Karpas-422 (cell line): ENCODE data around the gene CBX6. TPM values are rescaled to one million over a fixed set of nuclear protein-coding genes. Genes with fewer than 3 reads are reported as not detected.
"Not testable (repeated sequence)": the region's sequence is repeated elsewhere in the genome, so short reads cannot be mapped to it uniquely, and the experiment has no call there.

ENCODE experiments used
- DNase-seq: peaks from one replicate; pipeline ENCODE4 v3.0.0-alpha.2; 2015
- H2AFZ ChIP-seq: fragments of 200-600 bp; sonication (generic); 2 replicates; pipeline ENCODE4 v1.6.1; 2014; ENCODE audit warnings: antibody characterized with exemption, low read length, mixed read lengths
- H3K27ac ChIP-seq: fragments of 200-600 bp; sonication (generic); 2 replicates; pipeline ENCODE4 v1.5.1; 2014; ENCODE audit warnings: mild to moderate bottlenecking, low read length, moderate library complexity
- H3K27me3 ChIP-seq: fragments of 200-600 bp; sonication (generic); 2 replicates; pipeline ENCODE4 v1.6.1; 2014; ENCODE audit warnings: low read length, mixed read lengths
- H3K36me3 ChIP-seq: fragments of 200-600 bp; sonication (generic); 2 replicates; pipeline ENCODE4 v1.6.1; 2014; ENCODE audit warnings: low read length, mixed read lengths; ENCODE audit not compliant: insufficient read depth
- H3K4me1 ChIP-seq: fragments of 200-600 bp; sonication (generic); 2 replicates; pipeline ENCODE4 v1.6.1; 2014; ENCODE audit warnings: mild to moderate bottlenecking, low read length, mixed read lengths
- H3K4me2 ChIP-seq: fragments of 200-600 bp; sonication (generic); 2 replicates; pipeline ENCODE4 v1.6.1; 2014; ENCODE audit warnings: low read length, low read depth, mild to moderate bottlenecking; ENCODE audit not compliant: poor library complexity, severe bottlenecking
- H3K4me3 ChIP-seq: fragments of 200-600 bp; sonication (generic); 2 replicates; pipeline ENCODE4 v1.5.1; 2014; ENCODE audit warnings: mild to moderate bottlenecking, antibody characterized with exemption, low read length, mixed read lengths
- H3K79me2 ChIP-seq: fragments of 200-600 bp; sonication (generic); 2 replicates; pipeline ENCODE4 v1.6.1; 2014; ENCODE audit warnings: mild to moderate bottlenecking, low read length, mixed read lengths
- H3K9ac ChIP-seq: fragments of 200-600 bp; sonication (generic); 2 replicates; pipeline ENCODE4 v1.6.0; 2014; ENCODE audit warnings: low read length
- H3K9me2 ChIP-seq: fragments of 200-600 bp; sonication (generic), shearing (Covaris generic); replicated peaks from 2 replicates; pipeline ENCODE4 v1.6.0; 2014; ENCODE audit warnings: mild to moderate bottlenecking, low read length, moderate library complexity; ENCODE audit not compliant: insufficient read depth
- H3K9me3 ChIP-seq: fragments of 300-700, 200-600 bp; sonication (generic); 2 replicates; pipeline ENCODE4 v1.6.1; 2014; ENCODE audit warnings: low read length, mixed read lengths
- H4K20me1 ChIP-seq: fragments of 200-600 bp; sonication (generic); 2 replicates; pipeline ENCODE4 v1.6.1; 2014; ENCODE audit warnings: mild to moderate bottlenecking, antibody characterized with exemption, low read length, low read depth; ENCODE audit not compliant: insufficient read depth
- total RNA-seq: library from RNA; depleted of rRNA; stranded (reverse); fragments of >200 nt; shearing (Covaris generic); gene quantifications from 2 replicates; pipeline ENCODE4 v1.2.3, GENCODE V29; 2014; ENCODE audit warnings: low replicate concordance

CBX6 gene
- total RNA-seq, 1 experiment from 2014 or later: 30.5 TPM

- Histone ChIP-seq H2AFZ (no peak overlapping the region), H3K79me2 (no peaks in the 10 kb centered on the region), H3K4me1 (peaks cover 11% of the 10 kb centered on the region), H3K27me3 (no peaks in the 10 kb centered on the region), H3K9me3 (no peaks in the 10 kb centered on the region), H4K20me1 (peaks cover 30% of the 10 kb centered on the region), H3K36me3 (no peaks in the 10 kb centered on the region), H3K9me2 (no peaks in the 10 kb centered on the region), H3K4me3 (no peak overlapping the region), H3K4me2 (no peak overlapping the region), H3K27ac (no peak overlapping the region), H3K9ac (no peak overlapping the region)
- peak; percentile 51 for DNase-seq
Measured at GRCh38 chr22:38860283-38861169, 11.5 kb downstream of the CBX6 start.

- no peaks in the 10 kb centered on the region for H3K9me2 ChIP-seq
- H3K27me3 ChIP-seq: no peaks in the 10 kb centered on the region
- no peaks in the 10 kb centered on the region for H3K79me2 ChIP-seq
- no peak for DNase-seq
- no peak overlapping the region for H3K4me3 ChIP-seq
- no peak overlapping the region for H3K4me2 ChIP-seq
- H4K20me1 ChIP-seq: peaks cover 23% of the 10 kb centered on the region
- H3K36me3 ChIP-seq: no peaks in the 10 kb centered on the region
- H3K9me3 ChIP-seq: no peaks in the 10 kb centered on the region
- H3K27ac ChIP-seq: no peak overlapping the region
- no peak overlapping the region for H3K9ac ChIP-seq
- peaks cover 11% of the 10 kb centered on the region for H3K4me1 ChIP-seq
- no peak overlapping the region for H2AFZ ChIP-seq
Measured at GRCh38 chr22:38859581-38860282, 12.3 kb downstream of the CBX6 start.

GRCh38 chr22:38858492-38858891 lies 13.5 kb downstream of the CBX6 start:
- Histone ChIP-seq H3K36me3 (no peaks in the 10 kb centered on the region), H3K9ac (no peak overlapping the region), H3K9me2 (no peaks in the 10 kb centered on the region), H3K4me2 (no peak overlapping the region), H3K4me1 (peaks cover 6% of the 10 kb centered on the region), H2AFZ (no peak overlapping the region), H4K20me1 (peaks cover 19% of the 10 kb centered on the region), H3K27me3 (no peaks in the 10 kb centered on the region), H3K4me3 (no peak overlapping the region), H3K79me2 (no peaks in the 10 kb centered on the region), H3K9me3 (no peaks in the 10 kb centered on the region), H3K27ac (no peak overlapping the region)
- no peak for DNase-seq

- H3K9me2 ChIP-seq, H3K36me3 ChIP-seq, H2AFZ ChIP-seq, H3K27ac ChIP-seq, H3K9me3 ChIP-seq, H3K4me1 ChIP-seq, H4K20me1 ChIP-seq, H3K4me3 ChIP-seq, H3K9ac ChIP-seq, DNase-seq, H3K27me3 ChIP-seq, H3K79me2 ChIP-seq, H3K4me2 ChIP-seq: not testable (repeated sequence)
Measured at GRCh38 chr22:38854476-38854875, 17.5 kb downstream of the CBX6 start.

GRCh38 chr22:38853883-38854282 lies 18.1 kb downstream of the CBX6 start:
- H3K9me3 ChIP-seq: not testable (repeated sequence)

DNA sequence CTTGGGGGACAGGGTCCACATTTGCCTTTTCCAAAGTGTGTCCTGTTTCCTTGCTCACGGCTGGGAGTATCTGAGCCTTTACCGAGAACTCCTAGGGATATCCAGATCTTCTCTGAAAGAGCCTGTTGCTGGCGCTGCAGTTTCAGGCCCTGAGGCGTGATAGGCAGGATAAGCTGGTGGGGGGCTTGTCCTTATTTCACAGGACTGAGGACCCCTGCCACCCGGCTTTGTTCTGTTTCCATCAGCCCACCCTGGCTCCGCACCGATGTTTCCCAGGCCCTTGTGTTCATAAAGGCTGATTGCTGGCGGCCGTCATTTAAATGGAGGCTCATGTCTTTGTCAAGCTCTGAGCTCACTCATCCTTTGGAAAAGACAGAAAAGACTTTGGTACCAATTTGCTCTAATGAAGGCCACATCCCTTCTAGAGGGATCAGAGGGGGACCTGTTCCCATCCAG lies 18.8 kb downstream of the CBX6 start:
- no peaks in the 10 kb centered on the region for H3K9me2 ChIP-seq
- no peaks in the 10 kb centered on the region for H3K36me3 ChIP-seq
- no peak overlapping the region for H3K4me2 ChIP-seq
- H3K27me3 ChIP-seq: no peaks in the 10 kb centered on the region
- H3K27ac ChIP-seq: no peak overlapping the region
- H4K20me1 ChIP-seq: 0 out of 2 replicates have a peak, but pooled peaks cover 3% of the 10 kb centered on the region
- H3K4me1 ChIP-seq: no peaks in the 10 kb centered on the region
- no peaks in the 10 kb centered on the region for H3K79me2 ChIP-seq
- no peaks in the 10 kb centered on the region for H3K9me3 ChIP-seq
- no peak overlapping the region for H2AFZ ChIP-seq
- no peak overlapping the region for H3K4me3 ChIP-seq
- DNase-seq: no peak
- H3K9ac ChIP-seq: no peak overlapping the region

More at GRCh38 chr22:38853883-38854282, 18.1 kb downstream of the CBX6 start:
- not testable (repeated sequence) for H3K4me3 ChIP-seq, H3K27me3 ChIP-seq, H3K9me2 ChIP-seq, H2AFZ ChIP-seq, DNase-seq, H3K4me1 ChIP-seq, H3K27ac ChIP-seq, H3K4me2 ChIP-seq, H4K20me1 ChIP-seq, H3K79me2 ChIP-seq, H3K9ac ChIP-seq, H3K36me3 ChIP-seq

GRCh38 chr22:38852522-38852921 lies 19.5 kb downstream of the CBX6 start:
- H3K36me3 ChIP-seq: no peaks in the 10 kb centered on the region
- no peak for DNase-seq
- H2AFZ ChIP-seq: no peak overlapping the region
- no peaks in the 10 kb centered on the region for H3K4me1 ChIP-seq
- no peak overlapping the region for H3K27ac ChIP-seq
- H3K79me2 ChIP-seq: no peaks in the 10 kb centered on the region
- no peaks in the 10 kb centered on the region for H3K9me2 ChIP-seq
- H3K4me3 ChIP-seq: no peak overlapping the region
- no peaks in the 10 kb centered on the region for H3K9me3 ChIP-seq
- no peak overlapping the region for H3K4me2 ChIP-seq
- H3K27me3 ChIP-seq: no peaks in the 10 kb centered on the region
- no peak overlapping the region for H3K9ac ChIP-seq
- 0 out of 2 replicates have a peak, but pooled peaks cover 3% of the 10 kb centered on the region for H4K20me1 ChIP-seq
